Stimulated activated CD8-positive, alpha-beta memory T cell treated with anti-CD3 and anti-CD28 coated beads, Interleukin-2, amount 100 ng/mL, for 48 hours (primary cell): ENCODE results near the gene JOSD2.

Experiments
- DNase-seq, 2 donors: peaks; one replicate each; pipeline ENCODE4 v3.0.0-alpha.2; 2020; ENCODE audit warnings: low read depth in 2 of 2

JOSD2 gene

DNA sequence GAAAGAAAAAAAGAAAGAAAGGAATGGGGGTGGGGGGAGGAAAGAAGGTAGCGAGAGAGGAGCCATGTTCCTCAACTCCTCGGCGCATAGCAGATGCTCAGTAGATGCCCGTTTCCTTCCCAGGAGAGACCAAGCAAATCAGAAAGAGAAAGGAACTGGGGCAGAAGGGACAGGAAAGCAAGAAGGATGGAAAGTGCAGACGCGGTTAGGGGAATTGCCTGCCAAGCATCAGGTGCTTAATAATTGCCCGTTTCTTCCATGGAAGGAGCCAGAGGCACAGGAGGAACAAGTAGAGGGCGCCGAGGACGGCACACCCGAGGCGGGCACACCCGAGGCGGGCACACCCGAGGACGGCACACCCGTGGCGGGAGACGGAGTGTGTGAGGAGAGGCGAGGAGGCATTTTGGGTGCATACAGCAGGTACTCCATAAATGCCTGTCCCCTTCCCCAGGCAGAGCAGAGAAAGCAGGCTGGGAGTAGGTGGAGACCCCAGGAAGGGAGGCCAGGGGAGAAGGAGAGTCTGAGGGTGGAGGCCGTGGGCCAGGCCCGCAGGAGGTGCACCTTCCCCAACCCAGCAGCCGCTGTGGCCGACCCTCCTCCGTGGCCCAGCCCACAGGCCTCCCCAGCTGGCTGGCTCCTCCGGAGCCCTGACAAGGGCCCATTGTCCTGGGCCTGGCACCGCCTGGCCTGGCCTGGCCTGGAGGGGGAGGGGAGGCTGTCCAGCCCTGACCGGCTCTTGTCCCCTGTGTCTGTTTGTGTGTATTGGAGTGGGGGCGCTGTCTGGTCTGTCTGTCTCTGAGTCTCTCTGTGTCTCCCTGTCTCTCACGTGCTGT, 14.6 kb downstream of the JOSD2 start:
- DNase-seq: no peak

DNA sequence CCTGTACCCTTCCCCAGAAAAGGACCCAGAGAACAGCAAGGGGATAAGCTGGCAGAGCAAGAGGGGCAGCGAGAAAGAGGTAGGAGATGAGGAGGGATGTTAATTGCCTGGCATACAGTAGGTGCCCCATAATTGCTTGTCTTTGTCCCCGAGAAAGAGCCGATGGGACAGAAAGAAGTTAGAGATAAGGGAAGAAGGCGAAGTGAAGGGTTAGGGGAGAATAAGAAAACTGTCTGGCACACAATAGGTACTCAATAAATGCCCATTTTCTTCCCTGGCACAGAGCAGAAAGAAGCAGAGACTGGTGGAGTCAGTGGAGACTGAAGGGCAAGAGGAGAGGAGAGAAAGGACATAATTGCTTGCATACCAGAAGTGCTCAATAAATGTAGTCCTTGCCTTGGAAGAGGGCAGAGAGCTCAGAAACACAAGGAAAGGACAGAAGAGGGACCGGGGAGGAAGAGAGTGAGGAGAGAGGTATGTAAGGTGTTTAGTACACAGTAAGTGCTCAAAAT, 15.9 kb downstream of the JOSD2 start:
- DNase-seq: no peak

DNA sequence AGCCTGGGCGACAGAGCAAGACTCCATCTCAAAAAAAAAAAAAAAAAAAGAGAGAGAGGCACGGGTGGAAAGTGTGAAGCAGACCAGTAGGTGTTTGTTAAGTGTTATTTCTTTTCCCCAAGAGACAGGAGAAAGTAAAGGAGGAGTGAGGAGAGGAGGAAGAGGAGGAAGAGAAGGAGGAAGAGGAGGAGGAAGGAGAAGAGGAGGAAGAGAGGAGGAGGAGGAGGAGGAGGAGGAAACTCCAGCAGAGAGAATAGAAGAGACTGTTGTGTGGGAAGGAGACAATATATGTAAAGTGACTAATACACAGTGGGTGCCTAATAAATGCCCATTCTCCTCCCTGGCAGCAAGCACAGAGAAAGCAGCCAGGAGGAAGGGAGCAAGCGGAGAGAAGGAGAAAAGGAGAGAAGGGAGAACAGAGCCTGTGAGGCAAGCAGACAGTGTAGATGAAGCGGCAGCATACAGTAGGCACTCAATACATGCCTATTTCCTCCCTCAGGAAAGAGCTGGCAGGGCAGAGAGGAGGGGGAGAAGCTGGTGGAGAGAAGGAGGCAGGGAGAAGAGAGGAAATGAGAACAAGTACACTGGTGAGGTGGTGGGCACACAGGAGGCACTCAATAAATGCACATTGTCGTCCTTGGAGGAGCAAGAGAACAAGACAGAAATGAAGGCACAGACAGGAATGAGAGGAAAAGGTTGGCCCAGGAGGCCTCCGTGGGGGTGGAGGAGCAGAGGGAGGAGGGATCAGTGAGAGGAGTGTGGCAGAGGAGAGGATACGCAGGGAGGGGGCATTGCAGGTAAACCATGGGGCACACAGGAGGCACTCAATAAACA, 16.6 kb downstream of the JOSD2 start:
- no peak for DNase-seq

DNA sequence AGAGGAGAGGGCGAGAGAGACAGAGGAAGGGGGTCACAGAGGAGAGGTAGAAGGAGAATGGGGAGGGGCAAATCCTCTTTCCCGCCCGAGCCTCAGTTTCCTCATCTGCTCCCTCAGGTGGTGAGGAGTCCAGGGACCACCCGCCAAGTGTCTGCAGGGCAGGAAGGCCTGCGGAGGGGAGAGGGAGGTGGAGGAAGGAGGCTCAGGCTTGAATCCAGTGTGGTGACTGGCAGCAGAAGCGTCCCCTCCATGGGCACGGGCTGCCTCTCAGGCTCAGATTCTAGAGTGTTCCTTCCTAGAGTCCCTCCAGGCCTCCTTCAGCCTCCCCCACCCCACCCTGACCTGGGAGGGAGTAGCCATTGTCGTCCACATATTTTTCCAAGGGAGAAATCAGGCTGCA, 17.8 kb downstream of the JOSD2 start:
- DNase-seq: no peak

DNA sequence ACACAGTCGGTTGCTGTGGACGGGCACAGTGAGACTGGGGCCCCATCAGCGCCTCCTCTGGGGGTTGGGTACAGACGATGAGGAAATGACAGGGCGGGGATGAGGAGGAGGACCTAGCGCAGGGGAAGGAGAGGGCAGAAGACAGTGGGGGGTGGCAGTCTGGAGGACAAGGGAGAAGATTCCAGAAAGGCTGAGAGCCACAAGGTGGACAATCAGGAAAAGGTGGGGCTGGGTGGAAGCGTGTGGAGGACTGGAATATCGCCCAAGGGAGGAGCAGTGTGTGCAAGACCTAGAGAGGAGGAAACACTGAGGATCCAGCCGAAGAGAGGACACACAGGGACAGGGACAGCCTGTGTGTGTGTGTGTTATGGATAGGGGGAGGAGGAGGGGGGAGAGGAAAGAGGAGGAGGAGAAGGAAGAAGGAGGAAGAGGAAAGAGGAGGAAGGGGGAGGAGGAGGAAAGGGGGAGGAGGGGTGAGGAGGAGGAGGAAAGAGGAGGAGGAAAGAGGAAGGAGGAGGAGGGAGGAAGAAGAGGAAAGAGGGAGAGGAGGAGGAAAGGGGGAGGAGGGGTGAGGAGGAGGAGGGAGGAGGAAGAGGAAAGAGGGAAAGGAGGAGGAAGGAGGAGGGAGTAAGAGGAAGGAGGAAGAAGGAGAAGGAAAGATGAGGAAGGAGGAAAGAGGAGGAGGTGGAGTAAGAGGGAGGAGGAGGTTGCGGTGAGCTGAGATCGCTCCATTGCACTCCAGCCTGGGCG, 18.5 kb downstream of the JOSD2 start:
- peak in 1 of 2 donors; percentile 20 for DNase-seq

DNA sequence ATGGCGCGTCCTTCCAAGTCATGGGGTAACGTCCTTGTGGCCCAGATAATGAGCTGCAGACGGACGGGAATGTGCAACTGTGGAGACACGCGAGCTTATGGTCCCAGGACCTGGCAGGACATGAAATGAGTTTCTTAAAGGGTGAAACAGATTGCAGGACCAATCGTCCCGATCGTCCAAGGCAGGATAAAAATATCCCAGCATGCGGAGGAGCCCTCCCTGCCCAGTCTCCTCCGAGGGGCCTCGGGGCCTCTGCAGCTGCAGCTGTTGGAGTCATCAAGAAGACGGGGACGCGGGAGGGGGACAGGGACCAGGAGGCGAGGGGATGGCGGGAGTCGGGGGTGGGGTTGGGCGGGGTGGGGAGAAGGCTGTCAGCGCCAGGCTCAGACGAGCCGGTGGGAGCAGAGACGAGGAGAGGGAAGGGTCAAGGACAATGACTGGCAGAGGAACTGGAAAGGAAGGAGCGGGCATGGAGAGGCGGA, 20.0 kb downstream of the JOSD2 start:
- no peak for DNase-seq

DNA sequence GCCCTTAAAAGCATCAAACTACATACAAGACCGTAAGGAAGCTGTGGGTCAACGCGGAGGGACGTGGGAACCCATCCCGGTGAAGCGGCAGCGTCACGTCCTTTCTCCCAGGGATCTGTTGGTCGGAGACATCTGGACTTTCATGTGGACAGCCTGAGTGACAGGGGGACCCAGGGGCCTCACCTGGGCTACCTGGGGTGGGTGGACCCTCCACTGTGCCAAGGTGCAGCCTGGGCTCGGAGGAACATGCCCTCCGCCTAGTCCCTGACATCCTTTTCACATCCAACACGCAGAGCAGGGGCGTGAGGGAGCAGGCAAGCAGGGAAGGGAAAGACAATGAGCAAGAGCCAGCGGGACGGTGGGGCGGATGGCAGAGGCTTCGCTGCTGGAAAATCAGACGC, 20.6 kb downstream of the JOSD2 start:
- DNase-seq: no peak

DNA sequence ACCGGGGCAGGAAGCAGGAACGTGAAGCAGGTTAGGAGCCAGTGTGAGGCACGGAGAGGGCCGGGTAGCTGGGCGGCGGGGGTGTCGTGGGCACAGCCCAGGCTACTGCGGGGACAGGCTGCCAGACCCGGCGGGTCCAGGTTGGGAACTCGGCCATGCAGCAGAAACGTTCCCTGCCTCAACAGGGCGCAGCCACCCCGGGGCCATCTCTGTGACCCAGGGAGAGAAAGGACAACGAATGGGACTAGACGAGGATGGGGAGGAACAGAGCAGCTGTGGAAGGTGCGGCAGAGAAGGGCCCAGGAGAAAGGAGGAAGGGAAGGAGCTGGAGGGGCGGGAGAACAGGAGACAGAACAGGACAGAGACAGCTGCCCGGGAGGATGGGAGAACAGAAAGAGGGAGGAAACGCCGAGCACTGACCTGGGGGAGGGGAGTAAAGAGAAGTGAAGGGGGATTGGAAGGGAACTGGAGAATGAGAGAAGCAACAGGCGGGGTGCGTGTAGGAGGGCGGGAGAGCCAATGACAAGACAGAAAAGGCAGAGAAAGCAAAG, 21.5 kb downstream of the JOSD2 start:
- DNase-seq: no peak

DNA sequence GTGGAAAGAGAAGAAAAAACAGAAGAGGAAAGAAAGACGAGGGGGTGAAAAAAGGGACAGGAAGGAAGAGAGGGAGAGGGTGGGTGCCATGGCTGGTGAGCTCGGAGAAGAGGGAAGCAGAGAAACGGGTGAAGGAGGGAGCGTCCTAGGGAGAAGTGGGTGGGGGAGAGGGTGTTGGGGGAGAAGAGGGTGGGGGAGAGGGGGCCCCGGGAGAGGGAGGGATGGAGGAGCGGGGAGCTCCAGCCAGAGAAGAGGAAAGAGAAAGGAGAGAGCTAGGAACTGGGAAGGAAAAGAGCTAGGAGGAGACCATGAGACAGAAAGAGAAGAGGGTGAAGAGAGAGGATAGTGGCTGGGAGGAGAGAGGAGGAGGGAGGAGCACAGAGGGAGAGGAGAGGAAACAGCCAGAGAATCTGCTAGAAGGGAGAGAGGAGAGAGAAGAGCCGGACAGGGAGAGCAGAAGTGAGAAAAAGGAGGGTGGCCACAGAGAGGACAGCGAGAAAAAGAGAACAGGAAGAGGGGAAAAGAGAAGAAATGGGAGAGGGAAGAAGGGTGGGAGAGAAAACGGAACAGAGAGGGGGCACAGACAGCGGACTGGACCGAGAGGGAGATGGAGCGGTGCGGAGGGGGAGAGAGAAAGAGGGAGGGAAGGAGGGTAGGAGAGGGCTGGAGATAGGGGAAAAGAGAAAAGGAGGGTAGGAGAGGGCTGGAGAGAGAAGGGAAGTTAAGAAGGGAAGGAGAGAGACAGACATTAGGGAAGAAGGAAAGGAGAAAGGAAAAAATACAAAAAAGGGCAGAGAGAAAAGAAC, 22.4 kb downstream of the JOSD2 start:
- no peak for DNase-seq

DNA sequence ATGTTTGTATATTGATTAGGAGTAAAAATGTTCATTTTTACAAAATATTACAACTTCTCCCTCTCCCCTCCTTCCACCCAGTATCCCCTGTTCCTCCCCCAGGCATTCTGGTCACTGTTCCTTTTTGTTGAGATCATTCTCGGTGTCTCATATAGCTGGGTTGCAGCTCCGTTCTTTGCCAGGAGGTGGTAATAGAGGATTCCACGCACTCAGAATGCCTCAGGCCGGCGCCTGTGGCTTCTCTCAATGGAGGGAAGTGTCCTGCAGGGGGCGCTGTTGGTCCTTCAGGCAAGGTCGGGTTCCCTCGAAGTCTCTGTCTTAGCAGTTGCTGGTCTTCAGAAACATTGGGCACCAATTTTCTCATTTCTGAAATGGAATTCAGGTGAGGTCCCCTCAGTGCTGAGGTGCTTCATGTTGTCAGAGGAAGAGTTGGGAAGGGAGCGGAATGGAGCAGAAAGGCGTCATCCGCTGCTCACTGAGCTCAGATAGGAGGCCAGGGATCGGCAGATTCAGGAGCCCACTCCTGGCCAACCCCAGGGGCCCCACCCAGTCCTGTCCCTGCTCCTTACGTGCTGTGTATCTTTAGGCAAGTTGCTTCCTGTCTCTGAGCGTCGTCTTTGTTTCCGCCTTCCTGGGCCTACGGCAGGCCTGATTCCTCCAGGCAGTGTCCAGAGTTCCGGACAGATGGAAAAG, 24.0 kb downstream of the JOSD2 start:
- peak; percentile 45 to 66 for DNase-seq

DNA sequence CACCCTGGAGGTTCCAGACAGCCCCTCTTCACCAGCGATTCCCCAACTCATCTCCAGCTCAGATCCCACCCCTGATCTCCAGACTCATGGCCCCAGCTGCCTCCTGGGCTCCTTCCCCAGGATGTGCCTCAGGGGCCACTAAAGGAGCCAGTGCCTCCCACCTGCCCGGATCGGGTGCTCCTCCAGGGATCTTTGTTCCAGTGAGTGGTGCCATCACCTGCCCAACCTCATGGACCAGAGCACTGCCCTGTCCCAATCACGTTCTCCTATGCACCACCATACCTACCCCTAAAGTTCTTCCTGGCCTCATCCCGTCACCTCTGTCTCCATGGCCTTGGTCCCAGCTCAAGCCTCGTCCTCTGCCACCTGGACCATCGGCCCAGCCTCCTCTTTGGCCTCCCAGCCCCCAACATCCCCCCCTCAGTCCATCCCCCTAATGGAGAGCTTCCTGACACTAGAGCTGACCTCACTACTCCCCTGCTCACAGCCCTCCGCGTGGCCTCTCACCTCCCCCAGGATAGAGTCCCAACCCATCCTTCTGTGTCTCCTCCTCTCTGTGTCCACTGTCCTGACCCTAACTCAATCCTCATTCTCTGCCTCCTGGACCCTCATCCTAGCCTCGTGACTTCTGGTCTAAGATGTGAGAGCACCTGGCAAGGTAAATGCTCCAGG, 25.6 kb downstream of the JOSD2 start:
- DNase-seq: no peak

DNA sequence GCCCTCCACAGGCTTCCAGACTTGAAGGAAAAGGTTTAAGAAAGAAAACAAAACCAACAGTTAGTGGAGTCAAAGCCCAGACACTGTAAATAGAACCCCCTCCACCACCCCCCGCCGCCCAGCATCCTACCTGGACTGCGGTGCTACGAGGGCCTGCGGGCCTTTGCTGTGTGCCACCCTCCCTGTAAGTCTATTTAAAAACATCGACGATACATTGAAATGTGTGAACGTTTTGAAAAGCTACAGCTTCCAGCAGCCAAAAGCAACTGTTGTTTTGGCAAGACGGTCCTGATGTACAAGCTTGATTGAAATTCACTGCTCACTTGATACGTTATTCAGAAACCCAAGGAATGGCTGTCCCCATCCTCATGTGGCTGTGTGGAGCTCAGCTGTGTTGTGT, 28.1 kb downstream of the JOSD2 start:
- DNase-seq: no peak

DNA sequence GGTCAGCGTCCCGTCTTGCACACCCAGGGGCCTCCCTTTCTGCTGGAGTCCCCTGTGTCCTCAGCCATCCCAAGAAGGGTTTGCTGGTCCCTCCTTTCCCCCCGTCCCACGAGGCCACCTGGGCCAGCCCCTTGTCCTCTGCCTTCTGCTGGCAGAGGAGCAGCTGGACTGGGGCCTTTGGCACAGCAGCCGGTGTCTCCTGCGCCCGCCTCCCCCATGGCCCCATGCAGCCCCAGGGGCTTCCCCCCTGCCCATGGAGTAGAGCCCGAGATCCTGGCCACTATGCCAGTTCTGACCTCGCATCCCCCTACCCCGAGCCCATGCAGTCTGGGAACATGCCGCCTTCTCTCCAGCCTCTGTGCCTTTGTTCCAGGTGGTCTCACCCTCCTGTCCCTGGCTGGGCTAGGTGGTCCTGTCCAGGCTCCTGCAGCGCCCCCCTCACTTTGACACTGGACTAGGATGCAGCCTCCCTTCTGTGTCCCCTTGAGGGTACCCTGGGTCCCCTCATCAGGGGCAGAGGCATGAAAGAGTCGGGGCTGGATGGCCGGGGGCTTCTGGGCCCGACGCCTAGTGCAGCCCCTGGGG, 28.6 kb downstream of the JOSD2 start:
- DNase-seq: no peak

DNA sequence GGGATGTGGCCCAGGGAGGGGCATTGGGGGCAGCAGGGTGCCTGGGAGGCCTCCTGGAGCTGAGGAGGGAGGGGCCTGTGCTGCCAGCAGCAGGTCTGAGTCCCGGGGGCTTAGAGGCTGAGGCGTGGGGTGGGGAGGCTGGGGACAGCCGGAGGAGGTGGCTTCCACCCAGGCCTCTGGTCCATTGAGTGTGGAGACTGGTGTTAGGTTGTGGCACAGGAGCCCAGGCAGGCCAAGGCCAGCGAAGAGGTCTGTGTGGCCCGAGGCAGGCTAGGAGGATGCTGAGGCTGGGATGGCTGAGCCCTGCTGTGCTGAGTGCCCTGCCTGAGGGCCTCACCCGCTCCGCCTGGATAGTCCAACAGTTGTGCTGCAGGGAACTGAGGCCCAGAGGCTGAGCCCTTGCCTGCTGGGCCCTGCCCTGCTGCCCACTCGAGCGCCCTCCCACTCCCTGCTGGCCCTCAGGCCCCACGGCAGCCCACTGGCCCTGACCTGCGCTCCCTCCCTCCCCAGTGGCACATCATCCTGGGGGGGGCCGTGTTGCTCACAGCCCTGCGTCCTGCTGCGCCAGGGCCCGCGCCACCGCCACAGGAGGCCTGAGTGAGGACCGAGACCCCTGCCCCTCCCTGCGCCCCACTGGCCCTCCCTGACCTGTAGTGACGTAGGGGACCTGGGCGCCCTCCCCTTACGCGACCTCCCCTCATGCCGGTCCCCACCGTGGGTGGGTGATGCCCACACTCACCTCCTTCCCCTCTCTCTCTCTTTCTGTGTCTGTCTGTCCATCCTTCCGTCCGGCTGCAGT, 29.4 kb downstream of the JOSD2 start:
- DNase-seq: no peak

DNA sequence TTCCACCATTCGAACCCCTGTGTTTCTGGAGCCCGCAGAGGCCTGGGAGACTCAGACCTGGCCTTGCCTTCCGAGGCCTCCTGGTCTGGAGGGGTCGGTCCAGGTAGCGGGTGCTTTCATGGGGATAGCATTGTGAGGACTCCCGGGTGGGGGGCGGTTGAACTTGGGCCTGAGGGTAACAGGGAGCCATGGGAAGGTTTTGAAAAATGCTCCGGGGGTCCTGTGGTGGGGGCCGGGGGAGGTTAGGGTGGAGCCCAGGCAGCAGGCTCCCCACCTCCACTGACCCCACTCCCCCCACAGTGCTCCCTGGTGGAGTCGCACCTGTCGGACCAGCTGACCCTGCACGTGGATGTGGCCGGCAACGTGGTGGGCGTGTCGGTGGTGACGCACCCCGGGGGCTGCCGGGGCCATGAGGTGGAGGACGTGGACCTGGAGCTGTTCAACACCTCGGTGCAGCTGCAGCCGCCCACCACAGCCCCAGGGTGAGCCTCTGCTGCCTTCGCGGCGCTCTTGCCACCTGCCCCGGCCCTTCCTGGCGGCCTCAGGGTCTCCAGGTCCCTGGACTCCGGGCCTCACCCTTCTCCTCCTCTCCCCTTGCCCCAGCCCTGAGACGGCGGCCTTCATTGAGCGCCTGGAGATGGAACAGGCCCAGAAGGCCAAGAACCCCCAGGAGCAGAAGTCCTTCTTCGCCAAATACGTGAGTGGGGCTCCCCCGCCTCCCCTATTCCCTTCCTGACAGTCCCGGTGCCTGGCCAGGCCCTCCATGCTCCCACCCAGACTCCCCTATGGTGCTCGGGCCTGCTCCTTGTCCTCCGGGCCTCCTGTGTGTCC, 30.5 kb downstream of the JOSD2 start:
- no peak for DNase-seq

DNA sequence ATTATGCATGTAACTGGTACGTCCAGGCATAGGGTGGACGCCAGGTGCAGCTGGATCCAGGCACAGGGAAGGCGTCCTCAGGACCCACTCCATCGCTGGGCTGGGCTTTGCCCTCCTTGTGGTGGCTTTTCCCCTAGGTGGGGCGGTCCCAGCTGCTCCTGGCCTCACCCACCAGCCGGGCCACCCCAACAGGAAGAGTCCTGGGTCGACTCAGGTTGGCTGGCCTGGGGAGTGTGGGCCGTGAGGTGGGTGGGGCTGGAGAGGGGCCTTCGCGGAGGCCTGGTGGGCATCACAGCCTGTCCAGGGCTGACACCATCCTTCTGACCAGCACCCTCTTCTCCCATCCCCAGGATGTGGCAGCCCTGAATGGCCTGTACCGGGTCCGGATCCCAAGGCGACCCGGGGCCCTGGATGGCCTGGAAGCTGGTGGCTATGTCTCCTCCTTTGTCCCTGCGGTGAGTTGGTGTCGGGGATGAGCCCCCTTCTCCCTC, 31.2 kb downstream of the JOSD2 start:
- no peak for DNase-seq
